GM12801 (cell line): ENCODE results near the gene WDFY4.

Experiments used
- TF ChIP-seq, protein P1 (sequence below): IDR thresholded peaks from one replicate; pipeline ENCODE4 v1.5.1; 2011; ENCODE audit warnings: control low read depth; ENCODE audit not compliant: insufficient read length; ENCODE audit errors: extremely low read depth

Gene WDFY4

DNA sequence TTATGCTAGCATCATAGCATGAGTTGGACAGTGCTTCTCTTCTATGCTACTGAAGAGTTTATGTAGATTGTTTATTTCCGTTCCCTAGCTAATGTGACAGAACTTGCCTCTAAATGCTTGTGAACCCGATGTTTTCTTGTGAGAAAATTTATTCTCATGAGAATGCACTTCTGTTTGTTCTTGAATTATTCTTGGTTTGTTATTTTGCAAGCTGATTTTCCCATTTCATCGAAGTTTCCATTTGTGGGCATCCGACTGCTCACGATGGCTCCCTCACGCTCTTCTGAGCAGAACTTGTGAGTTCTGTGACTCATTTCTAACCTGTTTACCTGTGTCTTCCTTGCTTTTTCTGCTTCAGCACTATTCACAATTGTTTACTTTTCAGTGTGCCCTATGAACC, 59.9 kb downstream of the WDFY4 start:
- TF ChIP-seq, protein P1, sequence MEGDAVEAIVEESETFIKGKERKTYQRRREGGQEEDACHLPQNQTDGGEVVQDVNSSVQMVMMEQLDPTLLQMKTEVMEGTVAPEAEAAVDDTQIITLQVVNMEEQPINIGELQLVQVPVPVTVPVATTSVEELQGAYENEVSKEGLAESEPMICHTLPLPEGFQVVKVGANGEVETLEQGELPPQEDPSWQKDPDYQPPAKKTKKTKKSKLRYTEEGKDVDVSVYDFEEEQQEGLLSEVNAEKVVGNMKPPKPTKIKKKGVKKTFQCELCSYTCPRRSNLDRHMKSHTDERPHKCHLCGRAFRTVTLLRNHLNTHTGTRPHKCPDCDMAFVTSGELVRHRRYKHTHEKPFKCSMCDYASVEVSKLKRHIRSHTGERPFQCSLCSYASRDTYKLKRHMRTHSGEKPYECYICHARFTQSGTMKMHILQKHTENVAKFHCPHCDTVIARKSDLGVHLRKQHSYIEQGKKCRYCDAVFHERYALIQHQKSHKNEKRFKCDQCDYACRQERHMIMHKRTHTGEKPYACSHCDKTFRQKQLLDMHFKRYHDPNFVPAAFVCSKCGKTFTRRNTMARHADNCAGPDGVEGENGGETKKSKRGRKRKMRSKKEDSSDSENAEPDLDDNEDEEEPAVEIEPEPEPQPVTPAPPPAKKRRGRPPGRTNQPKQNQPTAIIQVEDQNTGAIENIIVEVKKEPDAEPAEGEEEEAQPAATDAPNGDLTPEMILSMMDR, result no peak

DNA sequence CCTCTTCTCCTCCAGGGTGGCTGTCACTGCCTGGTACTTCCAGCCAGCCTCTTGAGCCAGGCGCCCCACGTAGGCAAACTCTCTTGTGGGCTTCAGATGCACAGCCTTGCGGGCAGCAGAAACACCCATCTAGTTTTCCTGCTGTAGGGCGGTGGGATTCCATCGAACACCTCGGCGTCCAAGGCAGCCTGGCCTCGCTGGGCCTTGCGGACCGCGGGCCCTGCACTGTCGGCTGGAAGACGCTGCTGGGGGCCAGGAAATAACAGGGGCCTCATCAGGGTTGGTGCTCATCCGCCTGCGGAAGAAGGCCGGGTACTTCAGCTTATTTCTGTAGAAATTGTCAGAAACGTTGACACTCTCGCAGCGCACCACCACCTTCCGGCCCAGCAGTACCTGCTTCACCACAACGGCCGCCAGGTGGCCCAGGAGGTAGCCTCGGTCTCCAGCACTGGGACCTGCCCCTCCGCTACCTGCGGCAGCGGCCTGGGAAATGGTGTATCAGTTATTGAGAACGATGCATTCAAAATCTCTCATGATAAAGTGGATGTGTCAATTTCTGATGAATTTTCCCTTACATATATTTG, 61.1 kb downstream of the WDFY4 start:
- TF ChIP-seq, protein P1, result no peak

DNA sequence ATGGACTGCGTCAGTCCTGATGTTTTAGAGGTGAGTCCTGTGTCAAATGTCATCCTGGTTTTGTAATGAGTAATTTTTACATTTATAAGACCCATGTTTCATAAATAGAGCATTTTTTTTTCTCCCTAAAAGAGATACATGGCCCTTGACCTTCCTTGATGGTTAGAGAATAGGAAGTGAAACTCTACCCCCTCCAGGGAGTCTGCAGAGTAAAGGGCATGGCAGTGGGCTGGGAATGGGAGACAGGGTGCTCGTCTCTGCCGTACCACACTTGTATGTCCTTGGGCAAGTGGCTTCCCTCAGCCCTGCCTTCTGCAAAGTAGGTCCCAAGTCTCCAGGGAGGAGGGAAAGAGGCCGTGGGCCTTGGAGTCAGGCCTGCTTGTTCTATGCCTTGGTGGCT, 63.9 kb downstream of the WDFY4 start:
- TF ChIP-seq, protein P1, result no peak

DNA sequence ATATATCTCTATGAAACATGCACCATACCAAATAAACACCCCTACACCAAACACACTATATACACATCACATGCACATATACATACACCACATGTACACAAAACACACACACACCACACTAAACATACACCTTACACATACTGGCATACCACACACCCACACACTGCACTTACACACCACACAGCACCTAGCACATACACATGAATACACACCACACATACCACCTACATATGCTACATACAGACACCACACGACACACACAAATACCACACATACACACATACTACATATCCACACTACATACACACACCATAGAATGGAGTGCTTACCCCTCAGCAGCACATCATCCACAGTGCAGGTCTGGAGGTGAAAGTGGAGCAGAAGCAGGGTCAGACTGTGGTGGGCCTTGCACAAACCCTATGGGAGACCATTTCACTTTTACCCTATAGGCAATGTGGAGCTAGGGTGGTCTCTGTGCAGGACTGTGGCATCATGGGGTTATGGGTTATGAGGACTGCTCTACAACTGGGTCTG, 64.6 kb downstream of the WDFY4 start:
- TF ChIP-seq, protein P1, result no peak

DNA sequence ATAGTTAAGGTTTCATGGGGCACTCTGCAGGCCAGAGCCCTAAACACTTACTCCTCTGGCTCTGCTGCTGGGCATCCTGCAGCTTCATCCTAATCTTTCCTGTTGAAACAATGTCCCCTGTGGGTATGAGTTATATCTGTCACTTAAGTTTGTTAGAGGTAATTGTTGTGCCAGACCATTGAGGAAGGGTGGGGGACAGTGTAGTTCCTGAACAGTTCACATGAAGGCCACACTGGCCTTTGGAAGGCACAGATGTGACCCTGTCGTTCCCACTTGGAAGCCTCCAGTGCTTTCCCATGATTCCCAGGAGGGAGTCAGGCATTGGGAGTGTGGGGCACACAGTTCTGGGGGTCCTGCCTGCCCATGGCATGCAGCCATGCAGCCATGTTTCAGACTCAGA, 65.3 kb downstream of the WDFY4 start:
- TF ChIP-seq, protein P1, result no peak

DNA sequence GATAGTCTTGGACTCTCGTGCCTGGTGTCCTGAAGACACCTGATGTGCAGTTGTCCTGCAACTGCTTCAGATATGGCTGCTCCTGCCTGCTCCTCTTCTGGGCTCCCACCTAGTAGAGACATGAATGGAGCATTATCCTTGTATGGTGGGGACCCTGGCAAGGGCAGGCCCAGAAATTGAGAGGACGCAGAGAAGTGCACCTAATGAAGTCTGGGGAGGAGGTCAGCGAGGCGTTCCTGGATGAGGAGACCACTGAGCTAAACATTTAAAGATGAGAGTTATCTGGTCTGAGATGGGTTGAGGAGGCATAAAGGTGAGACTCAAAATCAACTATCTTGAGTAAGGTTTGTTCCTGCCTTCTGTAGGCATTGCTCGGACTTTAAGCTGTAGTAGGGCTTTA, 66.3 kb downstream of the WDFY4 start:
- TF ChIP-seq, protein P1, result no peak

DNA sequence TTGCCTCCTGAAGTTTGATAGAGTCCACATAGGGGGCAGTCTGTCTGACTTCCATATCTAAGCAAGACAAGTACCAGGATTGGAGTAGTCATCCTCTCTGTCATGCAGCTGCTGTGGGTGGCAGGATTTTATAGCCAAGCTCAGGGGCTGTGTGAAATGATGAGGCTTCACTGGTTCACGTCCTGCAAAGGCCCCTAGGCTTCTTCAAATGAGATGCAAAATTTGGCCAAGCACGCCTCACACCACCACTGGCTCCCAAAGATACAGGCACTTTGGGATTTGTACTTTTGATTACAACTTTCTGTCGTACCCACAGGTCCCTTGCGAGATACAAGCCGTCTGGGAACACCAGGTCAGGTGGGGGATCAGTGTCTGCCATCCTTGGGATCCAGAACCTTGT, 67.1 kb downstream of the WDFY4 start:
- TF ChIP-seq, protein P1, result no peak
